Natural killer cell (primary cell): ENCODE data around the gene TNP1. TPM values are rescaled to one million over a fixed set of nuclear protein-coding genes. Genes with fewer than 3 reads are reported as not detected.

Experiments
- ATAC-seq, 3 donors: fragments of 150-1000 bp in 2 of 3; fragments of 200-7000 bp in 1 of 3; cut with Tn5 transposase; 1 replicate in 1 of 3; 2 replicates in 2 of 3; pipeline ENCODE4 v1.10.0; 2021; ENCODE audit warnings: mild to moderate bottlenecking in 2 of 3, moderate library complexity in 2 of 3
- DNase-seq, 2 donors: peaks; one replicate each; pipeline versions ENCODE4 v3.0.0 to v3.0.0-alpha.2; 2013 to 2021; ENCODE audit warnings: mixed read lengths in 1 of 2
- H3K27ac ChIP-seq: one replicate; pipeline ENCODE4 v1.5.1; 2013; ENCODE audit warnings: mild to moderate bottlenecking, low read length
- H3K27me3 ChIP-seq: one replicate; pipeline ENCODE4 v1.6.1; 2013; ENCODE audit warnings: low read length; ENCODE audit not compliant: control insufficient read depth, insufficient read depth
- H3K36me3 ChIP-seq: one replicate; pipeline ENCODE4 v1.6.1; 2013; ENCODE audit warnings: low read length; ENCODE audit not compliant: control insufficient read depth, insufficient read depth
- H3K4me1 ChIP-seq: one replicate; pipeline ENCODE4 v1.6.1; 2013; ENCODE audit warnings: low read length; ENCODE audit not compliant: control insufficient read depth, insufficient read depth
- H3K4me3 ChIP-seq: one replicate; pipeline ENCODE4 v1.5.1; 2013; ENCODE audit warnings: low read length
- H3K9me3 ChIP-seq: one replicate; pipeline ENCODE4 v1.6.1; 2013; ENCODE audit warnings: low read length; ENCODE audit not compliant: control insufficient read depth, insufficient read depth
- H3K27ac Mint-ChIP-seq, 2 donors: one replicate each; pipeline ENCODE4 v1.8.0; 2022; ENCODE audit warnings: mild to moderate bottlenecking in 2 of 2, mixed read lengths in 2 of 2, moderate library complexity in 1 of 2
- H3K27me3 Mint-ChIP-seq, 2 donors: one replicate each; pipeline ENCODE4 v1.8.0; 2022; ENCODE audit warnings: low read depth in 2 of 2, mixed read lengths in 2 of 2
- H3K36me3 Mint-ChIP-seq: one replicate; pipeline ENCODE4 v1.8.0; 2022; ENCODE audit warnings: mixed read lengths
- H3K4me1 Mint-ChIP-seq, 2 donors: one replicate each; pipeline ENCODE4 v1.8.0; 2022; ENCODE audit warnings: mixed read lengths in 2 of 2
- H3K4me3 Mint-ChIP-seq: one replicate; pipeline ENCODE4 v1.8.0; 2022; ENCODE audit warnings: mild to moderate bottlenecking, moderate library complexity, mixed read lengths
- H3K9me3 Mint-ChIP-seq, 2 donors: one replicate each; pipeline ENCODE4 v1.8.0; 2022; ENCODE audit warnings: mixed read lengths in 2 of 2
- WGBS: methylation state at CpG from one replicate; pipeline ENCODE4 v1.1.7; 2013; ENCODE audit warnings: missing lambda C conversion rate; ENCODE audit not compliant: insufficient coverage; 5-methylcytosine and 5-hydroxymethylcytosine counted together
- intact Hi-C: fragments of 100-400 bp; cut with micrococcal nuclease; formaldehyde crosslinking; loops from one replicate; pipeline ENCODE4 v1.14.2; 2022
- total RNA-seq, 4 donors: library from RNA; stranded (reverse); fragments of 120-200 nt in 1 of 4; gene quantifications; one replicate each; pipeline versions ENCODE4 v1.2.3 to v1.2.4, GENCODE V29; 2013 to 2022
- TF ChIP-seq, protein P1 (sequence below): fragments of 200-600 bp; IDR thresholded peaks from one replicate; pipeline ENCODE4 v1.8.0; 2022; ENCODE audit warnings: antibody characterized with exemption

Gene TNP1
- total RNA-seq, 3 donors from 2014 or later (not counting 1 experiment from before 2014, with no cell fraction given): not detected

DNA sequence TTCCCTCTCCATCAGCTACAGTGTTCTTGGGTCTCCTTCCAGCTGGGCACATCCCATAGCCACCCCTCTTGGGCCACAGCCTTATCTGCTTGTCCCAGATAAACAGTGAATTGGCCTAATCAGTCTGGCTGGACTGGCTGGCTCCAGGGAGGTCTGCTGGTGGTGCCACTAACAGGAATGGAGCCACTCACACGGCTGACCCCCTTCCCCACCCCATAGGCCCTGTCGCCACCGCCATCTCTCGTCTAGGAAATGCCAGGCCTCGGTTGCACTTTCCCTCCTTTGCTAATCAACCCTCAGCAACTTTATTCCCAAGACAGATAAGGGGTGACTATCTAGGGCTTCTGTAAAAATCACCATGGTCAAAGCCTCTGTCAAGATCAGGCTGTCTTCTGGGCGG lies 23.0 kb upstream of the TNP1 start:
- H3K27me3 ChIP-seq: no peaks in the 10 kb centered on the region
- DNase-seq (no peak), ATAC-seq (no peak)
- Mint-ChIP-seq H3K4me3 (no peak overlapping the region), H3K27ac (no peak overlapping the region), H3K36me3 (no peaks in the 10 kb centered on the region), H3K9me3 (no peaks in the 10 kb centered on the region), H3K4me1 (peaks cover 21 to 27% of the 10 kb centered on the region in 2 donors), H3K27me3 (no peaks in the 10 kb centered on the region)
- H3K9me3 ChIP-seq: no peaks in the 10 kb centered on the region
- WGBS: 93% methylated on average over 6 of the region's 6 CpGs
- intact Hi-C loops: no loop called here
- TF ChIP-seq, protein P1, sequence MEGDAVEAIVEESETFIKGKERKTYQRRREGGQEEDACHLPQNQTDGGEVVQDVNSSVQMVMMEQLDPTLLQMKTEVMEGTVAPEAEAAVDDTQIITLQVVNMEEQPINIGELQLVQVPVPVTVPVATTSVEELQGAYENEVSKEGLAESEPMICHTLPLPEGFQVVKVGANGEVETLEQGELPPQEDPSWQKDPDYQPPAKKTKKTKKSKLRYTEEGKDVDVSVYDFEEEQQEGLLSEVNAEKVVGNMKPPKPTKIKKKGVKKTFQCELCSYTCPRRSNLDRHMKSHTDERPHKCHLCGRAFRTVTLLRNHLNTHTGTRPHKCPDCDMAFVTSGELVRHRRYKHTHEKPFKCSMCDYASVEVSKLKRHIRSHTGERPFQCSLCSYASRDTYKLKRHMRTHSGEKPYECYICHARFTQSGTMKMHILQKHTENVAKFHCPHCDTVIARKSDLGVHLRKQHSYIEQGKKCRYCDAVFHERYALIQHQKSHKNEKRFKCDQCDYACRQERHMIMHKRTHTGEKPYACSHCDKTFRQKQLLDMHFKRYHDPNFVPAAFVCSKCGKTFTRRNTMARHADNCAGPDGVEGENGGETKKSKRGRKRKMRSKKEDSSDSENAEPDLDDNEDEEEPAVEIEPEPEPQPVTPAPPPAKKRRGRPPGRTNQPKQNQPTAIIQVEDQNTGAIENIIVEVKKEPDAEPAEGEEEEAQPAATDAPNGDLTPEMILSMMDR: no peak
- H3K4me3 ChIP-seq: no peak overlapping the region
- H3K27ac ChIP-seq: no peak overlapping the region
- no peaks in the 10 kb centered on the region for H3K36me3 ChIP-seq
- H3K4me1 ChIP-seq: peaks cover 16% of the 10 kb centered on the region

DNA sequence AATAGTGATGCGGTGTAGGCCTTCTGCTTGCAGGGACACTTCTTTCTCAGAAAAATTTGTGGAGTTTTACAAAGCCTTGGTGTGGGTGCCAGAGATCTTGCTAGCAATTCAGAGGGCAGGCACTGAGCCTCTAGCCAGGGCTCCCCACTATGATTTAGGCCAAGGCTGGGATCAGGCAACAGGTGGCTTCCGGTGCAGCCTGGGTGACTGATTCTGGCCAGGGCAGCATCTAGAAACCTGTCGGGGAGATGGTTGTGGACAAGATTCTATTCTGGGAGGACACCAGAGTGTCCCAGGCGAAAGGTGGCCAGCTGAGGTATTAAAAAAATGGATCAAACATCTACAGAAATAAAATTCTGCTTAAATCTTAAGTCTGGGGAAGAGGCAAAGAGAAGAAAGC lies 21.5 kb upstream of the TNP1 start:
- intact Hi-C loops: no loop called here
- Mint-ChIP-seq H3K27ac (peak overlapping the region in 1 of 2 donors; percentile 21), H3K36me3 (no peaks in the 10 kb centered on the region), H3K27me3 (no peaks in the 10 kb centered on the region), H3K4me3 (no peak overlapping the region), H3K4me1 (peaks cover 21 to 27% of the 10 kb centered on the region in 2 donors), H3K9me3 (no peaks in the 10 kb centered on the region)
- WGBS: 78% methylated on average over 3 of the region's 4 CpGs
- H3K36me3 ChIP-seq: no peaks in the 10 kb centered on the region
- no peak overlapping the region for H3K27ac ChIP-seq
- TF ChIP-seq, protein P1: no peak
- H3K9me3 ChIP-seq: no peaks in the 10 kb centered on the region
- no peak overlapping the region for H3K4me3 ChIP-seq
- no peaks in the 10 kb centered on the region for H3K27me3 ChIP-seq
- no peak for DNase-seq
- peaks cover 16% of the 10 kb centered on the region for H3K4me1 ChIP-seq
- ATAC-seq: no peak

- no peaks in the 10 kb centered on the region for H3K27me3 Mint-ChIP-seq
- intact Hi-C loops: no loop called here
- peak overlapping the region; percentile 53 for H3K4me3 Mint-ChIP-seq
- ATAC-seq: no peak
- no peak overlapping the region for H3K27ac Mint-ChIP-seq
- H3K9me3 ChIP-seq: no peaks in the 10 kb centered on the region
- H3K4me1 ChIP-seq: peaks cover 16% of the 10 kb centered on the region
- H3K36me3 Mint-ChIP-seq: no peaks in the 10 kb centered on the region
- no peak overlapping the region for H3K27ac ChIP-seq
- no peak for DNase-seq
- H3K9me3 Mint-ChIP-seq: no peaks in the 10 kb centered on the region
- TF ChIP-seq, protein P1: no peak
- H3K36me3 ChIP-seq: no peaks in the 10 kb centered on the region
- peaks cover 21 to 27% of the 10 kb centered on the region in 2 donors for H3K4me1 Mint-ChIP-seq
- H3K27me3 ChIP-seq: no peaks in the 10 kb centered on the region
- no peak overlapping the region for H3K4me3 ChIP-seq
- 76% methylated on average over 6 of the region's 7 CpGs for WGBS
Observed at GRCh38 chr2:216880509-216881184, 20.8 kb upstream of the TNP1 start.
